Measurements from ENCODE around the gene SLC29A2.
A peak's percentile ranks its signal among the peaks of the same experiment; 100 is the strongest.

GRCh38 chr11:66363805-66364535 is 7.6 kb downstream of the SLC29A2 start:
- no peak for TF ChIP-seq REST (tag by site-specific recombination; IDR thresholded peaks at IDR 0.05)
- TF ChIP-seq PRDM2 (tag by site-specific recombination; IDR thresholded peaks at IDR 0.05; ENCODE audit: borderline replicate concordance), result no peak
- TF ChIP-seq ZNF600 (tag by site-specific recombination; IDR thresholded peaks at IDR 0.05), result no peak
- peak; percentile 51 for TF ChIP-seq CTCF (tag by site-specific recombination; IDR thresholded peaks at IDR 0.05)
- TF ChIP-seq ZNF184 (tag by site-specific recombination; IDR thresholded peaks at IDR 0.05), result no peak
- no peak for TF ChIP-seq ZNF670 (tag by site-specific recombination; IDR thresholded peaks at IDR 0.05; ENCODE audit: low read depth)
- TF ChIP-seq, protein P1, sequence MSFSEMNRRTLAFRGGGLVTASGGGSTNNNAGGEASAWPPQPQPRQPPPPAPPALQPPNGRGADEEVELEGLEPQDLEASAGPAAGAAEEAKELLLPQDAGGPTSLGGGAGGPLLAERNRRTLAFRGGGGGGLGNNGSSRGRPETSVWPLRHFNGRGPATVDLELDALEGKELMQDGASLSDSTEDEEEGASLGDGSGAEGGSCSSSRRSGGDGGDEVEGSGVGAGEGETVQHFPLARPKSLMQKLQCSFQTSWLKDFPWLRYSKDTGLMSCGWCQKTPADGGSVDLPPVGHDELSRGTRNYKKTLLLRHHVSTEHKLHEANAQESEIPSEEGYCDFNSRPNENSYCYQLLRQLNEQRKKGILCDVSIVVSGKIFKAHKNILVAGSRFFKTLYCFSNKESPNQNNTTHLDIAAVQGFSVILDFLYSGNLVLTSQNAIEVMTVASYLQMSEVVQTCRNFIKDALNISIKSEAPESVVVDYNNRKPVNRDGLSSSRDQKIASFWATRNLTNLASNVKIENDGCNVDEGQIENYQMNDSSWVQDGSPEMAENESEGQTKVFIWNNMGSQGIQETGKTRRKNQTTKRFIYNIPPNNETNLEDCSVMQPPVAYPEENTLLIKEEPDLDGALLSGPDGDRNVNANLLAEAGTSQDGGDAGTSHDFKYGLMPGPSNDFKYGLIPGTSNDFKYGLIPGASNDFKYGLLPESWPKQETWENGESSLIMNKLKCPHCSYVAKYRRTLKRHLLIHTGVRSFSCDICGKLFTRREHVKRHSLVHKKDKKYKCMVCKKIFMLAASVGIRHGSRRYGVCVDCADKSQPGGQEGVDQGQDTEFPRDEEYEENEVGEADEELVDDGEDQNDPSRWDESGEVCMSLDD (tag by site-specific recombination; IDR thresholded peaks at IDR 0.05), result no peak
- TF ChIP-seq ATF2 (tag by site-specific recombination; IDR thresholded peaks at IDR 0.05; ENCODE audit: low read depth), result no peak
- TF ChIP-seq FEZF1 (tag by site-specific recombination; IDR thresholded peaks at IDR 0.05), result no peak
- TF ChIP-seq, protein P2, sequence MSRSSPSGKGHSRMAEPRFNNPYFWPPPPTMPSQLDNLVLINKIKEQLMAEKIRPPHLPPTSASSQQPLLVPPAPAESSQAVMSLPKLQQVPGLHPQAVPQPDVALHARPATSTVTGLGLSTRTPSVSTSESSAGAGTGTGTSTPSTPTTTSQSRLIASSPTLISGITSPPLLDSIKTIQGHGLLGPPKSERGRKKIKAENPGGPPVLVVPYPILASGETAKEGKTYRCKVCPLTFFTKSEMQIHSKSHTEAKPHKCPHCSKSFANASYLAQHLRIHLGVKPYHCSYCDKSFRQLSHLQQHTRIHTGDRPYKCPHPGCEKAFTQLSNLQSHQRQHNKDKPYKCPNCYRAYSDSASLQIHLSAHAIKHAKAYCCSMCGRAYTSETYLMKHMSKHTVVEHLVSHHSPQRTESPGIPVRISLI (tag by site-specific recombination; IDR thresholded peaks at IDR 0.05), result no peak
- TF ChIP-seq ZNF391 (tag by site-specific recombination; IDR thresholded peaks at IDR 0.05; ENCODE audit: borderline replicate concordance, low read depth), result no peak
- TF ChIP-seq ZNF24 (tag by site-specific recombination; IDR thresholded peaks at IDR 0.05), result no peak
- no peak for TF ChIP-seq ZNF501 (tag by site-specific recombination; IDR thresholded peaks at IDR 0.05)
- TF ChIP-seq YY1 (tag by site-specific recombination; IDR thresholded peaks at IDR 0.05), result no peak

Data from HEK293 (cell line).